Stomach (tissue), 9 donors: ENCODE measurements around the gene NTNG1. TPM values are rescaled to one million over a fixed set of nuclear protein-coding genes. Genes with fewer than 3 reads are reported as not detected.

Experiments
- DNase-seq, 2 donors: peaks; one replicate each; pipeline versions ENCODE4 v3.0.0 to v3.0.0-alpha.2; 2013 to 2019
- H3K27ac ChIP-seq, 5 donors: fragments of 200-600 bp in 4 of 5; sonication (generic) in 4 of 5; one replicate each; pipeline ENCODE4 v1.5.1; 2013 to 2019; ENCODE audit warnings: mild to moderate bottlenecking in 1 of 5, moderate library complexity in 1 of 5
- H3K27me3 ChIP-seq, 3 donors: fragments of 200-600 bp; sonication (generic); one replicate each; pipeline ENCODE4 v1.5.1; 2017 to 2019; ENCODE audit warnings: mixed run types in 1 of 3
- H3K36me3 ChIP-seq, 4 donors: fragments of 200-600 bp; sonication (generic); 1 replicate in 3 of 4; 2 replicates in 1 of 4; pipeline ENCODE4 v1.5.1; 2016 to 2019
- H3K4me1 ChIP-seq, 4 donors: fragments of 200-600 bp; sonication (generic); one replicate each; pipeline ENCODE4 v1.5.1; 2016 to 2019
- H3K4me3 ChIP-seq, 4 donors: fragments of 200-600 bp; sonication (generic) in 3 of 4; one replicate each; pipeline ENCODE4 v1.5.1; 2016 to 2019; ENCODE audit warnings: mild to moderate bottlenecking in 1 of 4
- H3K9me3 ChIP-seq, 4 donors: fragments of 200-600 bp; sonication (generic); one replicate each; pipeline ENCODE4 v1.5.1; 2016 to 2019
- EP300 ChIP-seq: sonication (generic); formaldehyde crosslinking; IDR thresholded peaks from one replicate; pipeline ENCODE4 v1.6.1; 2017; ENCODE audit warnings: antibody characterized with exemption
- POLR2A ChIP-seq, 4 donors: fragments of 450-650 bp; IDR thresholded peaks; one replicate each; pipeline ENCODE4 v1.6.1; 2016; ENCODE audit warnings: antibody characterized with exemption in 4 of 4, control low read depth in 2 of 4, mild to moderate bottlenecking in 1 of 4, moderate library complexity in 1 of 4
- POLR2AphosphoS5 ChIP-seq, 3 donors: sonication (generic); formaldehyde crosslinking; IDR thresholded peaks; one replicate each; pipeline ENCODE4 v1.6.1; 2016; ENCODE audit warnings: antibody characterized with exemption in 3 of 3
- WGBS, 5 donors: extraction: QIAGEN DNeasy Blood & Tissue Kit in 3 of 5; methylation state at CpG; one replicate each; pipeline versions ENCODE4 v1.1.5 to v1.1.7; 2013 to 2018; 5-methylcytosine and 5-hydroxymethylcytosine counted together
- intact Hi-C: fragments of 100-400 bp; cut with DNase I; formaldehyde crosslinking; loops from one replicate; pipeline ENCODE4 v1.15.1; 2023; ENCODE audit warnings: low total_unique reads
- polyA plus RNA-seq, 3 donors: library from polyadenylated mRNA; stranded (reverse); fragments of 200-250 nt; gene quantifications; one replicate each; pipeline ENCODE4 v1.2.3, GENCODE V29; 2013
- total RNA-seq, 5 donors: library from RNA; depleted of rRNA; stranded (reverse); fragments of >200 nt; gene quantifications; one replicate each; pipeline versions ENCODE4 v1.1.0 to v1.2.3, GENCODE V29; 2014 to 2016
- TF ChIP-seq, protein P1 (sequence below), 7 experiments: fragments of 450-650 bp in 4 of 7; fragments of 200-600 bp in 3 of 7; sonication (generic) in 3 of 7; IDR thresholded peaks; one replicate each; pipeline ENCODE4 v1.5.1; 2016 to 2019; ENCODE audit warnings: antibody characterized with exemption in 7 of 7, control low read depth in 2 of 7, mild to moderate bottlenecking in 1 of 7
- donor health status: healthy with polysubstance abuse.
- donor health status: Bipolar disorder and iron deficiency.
- donor health status: healthy.

The NTNG1 gene
- total and polyA plus RNA-seq, 8 donors, result 0.23 to 2.0 (median 0.58) TPM; not detected in 3

GRCh38 chr1:107264561-107264960 lies 123.7 kb downstream of the NTNG1 start:
- 76 to 92% (median 78%) methylated on average over 1 of the region's 1 CpG for WGBS, 5 donors
- Histone ChIP-seq H3K27me3 (no peaks in the 10 kb centered on the region), H3K4me3 (no peak overlapping the region), H3K27ac (no peak overlapping the region), H3K36me3 (no peaks in the 10 kb centered on the region), H3K9me3 (no peaks in the 10 kb centered on the region), H3K4me1 (no peaks in the 10 kb centered on the region)
- TF ChIP-seq EP300 (no peak), POLR2AphosphoS5 (IDR thresholded peaks at IDR 0.05) (no peak), POLR2A (IDR thresholded peaks at IDR 0.05) (no peak)
- TF ChIP-seq, protein P1, sequence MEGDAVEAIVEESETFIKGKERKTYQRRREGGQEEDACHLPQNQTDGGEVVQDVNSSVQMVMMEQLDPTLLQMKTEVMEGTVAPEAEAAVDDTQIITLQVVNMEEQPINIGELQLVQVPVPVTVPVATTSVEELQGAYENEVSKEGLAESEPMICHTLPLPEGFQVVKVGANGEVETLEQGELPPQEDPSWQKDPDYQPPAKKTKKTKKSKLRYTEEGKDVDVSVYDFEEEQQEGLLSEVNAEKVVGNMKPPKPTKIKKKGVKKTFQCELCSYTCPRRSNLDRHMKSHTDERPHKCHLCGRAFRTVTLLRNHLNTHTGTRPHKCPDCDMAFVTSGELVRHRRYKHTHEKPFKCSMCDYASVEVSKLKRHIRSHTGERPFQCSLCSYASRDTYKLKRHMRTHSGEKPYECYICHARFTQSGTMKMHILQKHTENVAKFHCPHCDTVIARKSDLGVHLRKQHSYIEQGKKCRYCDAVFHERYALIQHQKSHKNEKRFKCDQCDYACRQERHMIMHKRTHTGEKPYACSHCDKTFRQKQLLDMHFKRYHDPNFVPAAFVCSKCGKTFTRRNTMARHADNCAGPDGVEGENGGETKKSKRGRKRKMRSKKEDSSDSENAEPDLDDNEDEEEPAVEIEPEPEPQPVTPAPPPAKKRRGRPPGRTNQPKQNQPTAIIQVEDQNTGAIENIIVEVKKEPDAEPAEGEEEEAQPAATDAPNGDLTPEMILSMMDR (IDR thresholded peaks at IDR 0.05), result no peak
- intact Hi-C loops, result no loop called here
- no peak for DNase-seq

DNA sequence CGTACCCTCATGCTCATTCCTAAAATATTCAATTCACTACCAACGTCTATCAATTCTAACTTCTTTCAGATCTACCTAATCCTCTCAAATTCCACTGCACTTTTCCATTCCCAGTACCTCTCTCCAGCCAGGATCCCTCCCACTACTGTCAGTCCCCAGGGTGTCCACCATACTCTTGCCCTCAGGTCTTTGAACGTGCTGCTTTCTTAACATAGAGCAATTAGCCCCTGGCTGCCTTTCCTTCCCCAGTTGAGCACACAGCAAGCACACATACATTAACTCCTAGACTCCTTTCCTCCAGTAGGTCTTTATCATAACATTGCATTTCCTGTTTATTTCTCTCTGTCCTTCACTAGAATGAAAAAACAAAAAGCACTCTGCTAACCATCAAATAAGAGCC lies 126.7 kb downstream of the NTNG1 start:
- 48 to 60% (median 51%) methylated on average over 3 of the region's 3 CpGs for WGBS, 5 donors
- intact Hi-C loops, result no loop called here
- no peak for TF ChIP-seq EP300
- TF ChIP-seq, protein P1 (IDR thresholded peaks at IDR 0.05), result no peak
- TF ChIP-seq POLR2AphosphoS5 (IDR thresholded peaks at IDR 0.05), result no peak
- no peaks in the 10 kb centered on the region for H3K4me1 ChIP-seq
- no peaks in the 10 kb centered on the region for H3K9me3 ChIP-seq
- DNase-seq, result no peak
- H3K36me3 ChIP-seq, result no peaks in the 10 kb centered on the region
- H3K27me3 ChIP-seq, result no peaks in the 10 kb centered on the region
- H3K4me3 ChIP-seq, result no peak overlapping the region
- no peak overlapping the region for H3K27ac ChIP-seq

GRCh38 chr1:107272321-107272720 lies 131.5 kb downstream of the NTNG1 start:
- no peaks in the 10 kb centered on the region for H3K4me1 ChIP-seq
- no peak for DNase-seq
- no peaks in the 10 kb centered on the region for H3K9me3 ChIP-seq
- intact Hi-C loops, result no loop called here
- WGBS, 5 donors, result 79 to 88% (median 86%) methylated on average over 4 of the region's 4 CpGs
- no peak overlapping the region for H3K27ac ChIP-seq
- H3K36me3 ChIP-seq, result no peaks in the 10 kb centered on the region
- no peak overlapping the region for H3K4me3 ChIP-seq
- no peak for TF ChIP-seq EP300
- no peak for TF ChIP-seq POLR2A (IDR thresholded peaks at IDR 0.05)
- TF ChIP-seq, protein P1 (IDR thresholded peaks at IDR 0.05), result no peak
- TF ChIP-seq POLR2AphosphoS5 (IDR thresholded peaks at IDR 0.05), result no peak
- H3K27me3 ChIP-seq, result no peaks in the 10 kb centered on the region

DNA sequence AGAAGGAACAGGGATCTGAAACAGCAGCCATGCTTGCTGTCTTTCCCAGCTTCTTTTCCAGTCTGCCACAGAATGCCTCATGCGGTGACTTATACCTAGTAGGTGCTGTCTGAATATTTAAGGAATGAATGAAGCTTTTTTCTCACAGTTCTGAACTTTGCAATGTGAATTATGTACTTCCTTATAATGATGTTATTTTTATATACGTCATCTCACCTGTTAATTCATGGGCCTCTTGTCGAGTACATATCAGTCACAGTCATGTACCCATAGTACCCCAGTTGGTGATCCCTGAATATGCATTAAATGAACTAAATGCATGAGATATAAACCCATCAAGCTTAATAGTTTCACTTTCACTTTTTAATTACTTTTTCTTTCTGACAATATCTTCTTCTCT lies 132.7 kb downstream of the NTNG1 start:
- Histone ChIP-seq H3K27me3 (no peaks in the 10 kb centered on the region), H3K4me1 (no peaks in the 10 kb centered on the region), H3K27ac (no peak overlapping the region), H3K36me3 (no peaks in the 10 kb centered on the region), H3K9me3 (no peaks in the 10 kb centered on the region), H3K4me3 (no peak overlapping the region)
- intact Hi-C loops, result no loop called here
- TF ChIP-seq POLR2A (IDR thresholded peaks at IDR 0.05) (no peak), POLR2AphosphoS5 (IDR thresholded peaks at IDR 0.05) (no peak), EP300 (no peak)
- TF ChIP-seq, protein P1 (IDR thresholded peaks at IDR 0.05), result no peak
- no peak for DNase-seq
- WGBS, 5 donors, result 82 to 89% (median 86%) methylated on average over 3 of the region's 3 CpGs
